ENCODE data around the gene LIF.
A peak's percentile ranks its signal among the peaks of the same experiment; 100 is the strongest.

Gene LIF

GRCh38 chr22:30262917-30263741 is 16.6 kb upstream of the LIF start:
- Histone ChIP-seq H3K36me3 (ENCODE audit: low read length) (no peaks in the 10 kb centered on the region), H3K79me2 (ENCODE audit: insufficient read depth, low read length) (no peaks in the 10 kb centered on the region)

GRCh38 chr22:30262112-30262511 is 15.6 kb upstream of the LIF start:
- no peak for TF ChIP-seq CTCF (IDR thresholded peaks at IDR 0.05; ENCODE audit: insufficient read depth, low read length, poor library complexity, severe bottlenecking)
- TF ChIP-seq EZH2phosphoT487 (conservative IDR thresholded peaks at IDR 0.05; ENCODE audit: low read length): no peak
- no peaks in the 10 kb centered on the region for H3K79me2 ChIP-seq (ENCODE audit: insufficient read depth, low read length)
- H3K36me3 ChIP-seq (ENCODE audit: low read length): no peaks in the 10 kb centered on the region
- H3K27ac ChIP-seq (ENCODE audit: low read depth, low read length): no peak overlapping the region
- no peaks in the 10 kb centered on the region for H4K20me1 ChIP-seq (ENCODE audit: low read depth, low read length)
- H3K9ac ChIP-seq (ENCODE audit: low read length): no peak overlapping the region
- H3K9me2 ChIP-seq (replicated peaks; ENCODE audit: insufficient read depth, low read length): no peaks in the 10 kb centered on the region
- H2AFZ ChIP-seq (ENCODE audit: low read depth, low read length, severe bottlenecking): no peak overlapping the region
- no peaks in the 10 kb centered on the region for H3K27me3 ChIP-seq (ENCODE audit: low read length)
- no peaks in the 10 kb centered on the region for H3F3A ChIP-seq (ENCODE audit: insufficient read depth)
- H3K4me3 ChIP-seq (ENCODE audit: insufficient read depth, low read length, poor library complexity, severe bottlenecking): no peak overlapping the region
- H3K9me3 ChIP-seq (ENCODE audit: insufficient read depth, low read length): no peaks in the 10 kb centered on the region
- no peak overlapping the region for H3K4me2 ChIP-seq (ENCODE audit: low read depth, low read length, poor library complexity, severe bottlenecking)

More at GRCh38 chr22:30262917-30263741, 16.6 kb upstream of the LIF start:
- Histone ChIP-seq H3K4me3 (ENCODE audit: insufficient read depth, low read length, poor library complexity, severe bottlenecking) (no peak overlapping the region), H4K20me1 (ENCODE audit: low read depth, low read length) (no peaks in the 10 kb centered on the region), H3K9me3 (ENCODE audit: insufficient read depth, low read length) (no peaks in the 10 kb centered on the region), H3K27me3 (ENCODE audit: low read length) (no peaks in the 10 kb centered on the region), H3K9ac (ENCODE audit: low read length) (no peak overlapping the region), H3K4me2 (ENCODE audit: low read depth, low read length, poor library complexity, severe bottlenecking) (no peak overlapping the region), H3K27ac (ENCODE audit: low read depth, low read length) (no peak overlapping the region), H3F3A (ENCODE audit: insufficient read depth) (no peaks in the 10 kb centered on the region), H3K9me2 (replicated peaks; ENCODE audit: insufficient read depth, low read length) (no peaks in the 10 kb centered on the region), H2AFZ (ENCODE audit: low read depth, low read length, severe bottlenecking) (peak overlapping the region; percentile 21)
- TF ChIP-seq EZH2phosphoT487 (conservative IDR thresholded peaks at IDR 0.05; ENCODE audit: low read length) (no peak), CTCF (IDR thresholded peaks at IDR 0.05; ENCODE audit: insufficient read depth, low read length, poor library complexity, severe bottlenecking) (peak; percentile 77)

- H3K79me2 ChIP-seq (ENCODE audit: insufficient read depth, low read length): no peaks in the 10 kb centered on the region
- H3K4me3 ChIP-seq (ENCODE audit: insufficient read depth, low read length, poor library complexity, severe bottlenecking): no peak overlapping the region
- no peaks in the 10 kb centered on the region for H3F3A ChIP-seq (ENCODE audit: insufficient read depth)
- H3K4me2 ChIP-seq (ENCODE audit: low read depth, low read length, poor library complexity, severe bottlenecking): no peak overlapping the region
- TF ChIP-seq CTCF (IDR thresholded peaks at IDR 0.05; ENCODE audit: insufficient read depth, low read length, poor library complexity, severe bottlenecking): no peak
- no peak for TF ChIP-seq EZH2phosphoT487 (conservative IDR thresholded peaks at IDR 0.05; ENCODE audit: low read length)
- H3K9me2 ChIP-seq (replicated peaks; ENCODE audit: insufficient read depth, low read length): no peaks in the 10 kb centered on the region
- no peaks in the 10 kb centered on the region for H3K9me3 ChIP-seq (ENCODE audit: insufficient read depth, low read length)
- H3K9ac ChIP-seq (ENCODE audit: low read length): no peak overlapping the region
- H2AFZ ChIP-seq (ENCODE audit: low read depth, low read length, severe bottlenecking): no peak overlapping the region
- no peaks in the 10 kb centered on the region for H3K27me3 ChIP-seq (ENCODE audit: low read length)
- no peaks in the 10 kb centered on the region for H3K36me3 ChIP-seq (ENCODE audit: low read length)
- no peaks in the 10 kb centered on the region for H4K20me1 ChIP-seq (ENCODE audit: low read depth, low read length)
- H3K27ac ChIP-seq (ENCODE audit: low read depth, low read length): no peak overlapping the region
These were observed 14.6 kb upstream of the LIF start for GRCh38 chr22:30261134-30261533.
